Common myeloid progenitor, CD34-positive (primary cell): ENCODE data around the gene SCUBE2.

Experiments
- CTCF ChIA-PET: fragments of 350-600 bp; sonication (Branson Sonifier 250); formaldehyde crosslinking; loops from one replicate; lab custom pipeline; 2021; ENCODE audit warnings: antibody characterized with exemption; lab: Charles Lee
- POLR2A ChIA-PET: fragments of 350-600 bp; sonication (Branson Sonifier 250); formaldehyde crosslinking; loops from one replicate; lab custom pipeline; 2021; ENCODE audit warnings: antibody characterized with exemption; lab: Charles Lee
- DNase-seq, 3 donors: peaks; one replicate each; pipeline versions ENCODE4 v3.0.0 to v3.0.0-alpha.2; 2013
- H3K27ac ChIP-seq, 2 experiments: 1 replicate in 1 of 2; 2 replicates in 1 of 2; pipeline ENCODE4 v1.7.0; 2013; ENCODE audit warnings: inconsistent platforms in 2 of 2, low read length in 2 of 2, mild to moderate bottlenecking in 2 of 2, low read depth in 1 of 2, moderate library complexity in 1 of 2; ENCODE audit not compliant: severe bottlenecking in 2 of 2, insufficient read depth in 1 of 2, poor library complexity in 1 of 2
- H3K27me3 ChIP-seq, 5 experiments: replicated peaks in 2 of 5; 1 replicate in 3 of 5; 2 replicates in 2 of 5; pipeline versions ENCODE4 v1.6.1 to v1.7.0; 2013; ENCODE audit warnings: low read length in 4 of 5, mild to moderate bottlenecking in 2 of 5, moderate library complexity in 2 of 5, inconsistent platforms in 1 of 5; ENCODE audit not compliant: insufficient read depth in 5 of 5, control insufficient read depth in 4 of 5
- H3K36me3 ChIP-seq, 4 experiments: 1 replicate in 2 of 4; 2 replicates in 2 of 4; pipeline versions ENCODE4 v1.6.1 to v1.7.0; 2013; ENCODE audit warnings: low read length in 3 of 4, control low read depth in 1 of 4, mild to moderate bottlenecking in 1 of 4; ENCODE audit not compliant: control insufficient read depth in 4 of 4, insufficient read depth in 4 of 4
- H3K4me1 ChIP-seq, 4 experiments: 1 replicate in 3 of 4; 2 replicates in 1 of 4; pipeline versions ENCODE4 v1.6.1 to v1.7.1; 2013; ENCODE audit warnings: low read length in 3 of 4, mild to moderate bottlenecking in 3 of 4, control low read depth in 1 of 4, inconsistent platforms in 1 of 4, moderate library complexity in 1 of 4; ENCODE audit not compliant: control insufficient read depth in 4 of 4, insufficient read depth in 4 of 4; ENCODE audit errors: control extremely low read depth in 1 of 4
- H3K4me3 ChIP-seq, 7 experiments: 1 replicate in 4 of 7; 2 replicates in 3 of 7; pipeline versions ENCODE4 v1.5.1 to v1.7.0; 2013; ENCODE audit warnings: mild to moderate bottlenecking in 7 of 7, low read length in 6 of 7, moderate library complexity in 6 of 7, inconsistent platforms in 2 of 7, low read depth in 2 of 7, control low read depth in 1 of 7; ENCODE audit not compliant: insufficient read depth in 4 of 7, control insufficient read depth in 1 of 7; ENCODE audit errors: extremely low read depth in 1 of 7
- H3K9me3 ChIP-seq, 5 experiments: 1 replicate in 4 of 5; 2 replicates in 1 of 5; pipeline versions ENCODE4 v1.6.1 to v1.7.1; 2013; ENCODE audit warnings: low read length in 4 of 5, mild to moderate bottlenecking in 2 of 5, inconsistent platforms in 1 of 5, low read depth in 1 of 5, moderate library complexity in 1 of 5; ENCODE audit not compliant: control insufficient read depth in 4 of 5, insufficient read depth in 2 of 5; ENCODE audit errors: control extremely low read depth in 1 of 5
- WGBS: methylation state at CpG from one replicate; pipeline ENCODE4 v1.1.5; 2013; ENCODE audit not compliant: insufficient coverage; 5-methylcytosine and 5-hydroxymethylcytosine counted together

Gene SCUBE2

GRCh38 chr11:9070749-9071491 is 20.5 kb downstream of the SCUBE2 start:
- ChIA-PET CTCF (interaction anchor here (1.4 to 2.4 kb wide), 2 partner anchors 11 to 12 kb away, joined by 3 to 6 read pairs; no protein-coding TSS in a partner anchor), POLR2A (no interaction called here)
- 94% methylated on average over 9 of the region's 9 CpGs for WGBS
- Histone ChIP-seq H3K27me3 (peaks cover 0 to 2% (median 0%) of the 10 kb centered on the region in 5 experiments), H3K36me3 (no peaks in the 10 kb centered on the region), H3K9me3 (no peaks in the 10 kb centered on the region), H3K27ac (no peak overlapping the region), H3K4me1 (no peaks in the 10 kb centered on the region), H3K4me3 (no peak overlapping the region)
- no peak for DNase-seq

GRCh38 chr11:9069862-9070470 is 21.4 kb downstream of the SCUBE2 start:
- peaks cover 0 to 2% (median 0%) of the 10 kb centered on the region in 5 experiments for H3K27me3 ChIP-seq
- no peak overlapping the region for H3K27ac ChIP-seq
- 86% methylated on average over 3 of the region's 7 CpGs for WGBS
- POLR2A ChIA-PET = no interaction called here
- no peaks in the 10 kb centered on the region for H3K36me3 ChIP-seq
- H3K9me3 ChIP-seq = no peaks in the 10 kb centered on the region
- no peak for DNase-seq
- H3K4me1 ChIP-seq = no peaks in the 10 kb centered on the region
- CTCF ChIA-PET = interaction anchor here (2.4 kb wide), 1 partner anchor 10 kb away, joined by 6 read pairs; no protein-coding TSS in a partner anchor
- H3K4me3 ChIP-seq = no peak overlapping the region

GRCh38 chr11:9069256-9069655 is 22.1 kb downstream of the SCUBE2 start:
- Histone ChIP-seq H3K36me3 (no peaks in the 10 kb centered on the region), H3K27me3 (peaks cover 0 to 2% (median 0%) of the 10 kb centered on the region in 5 experiments), H3K4me1 (no peaks in the 10 kb centered on the region), H3K27ac (no peak overlapping the region), H3K4me3 (no peak overlapping the region), H3K9me3 (no peaks in the 10 kb centered on the region)
- POLR2A ChIA-PET = no interaction called here
- no peak for DNase-seq
- CTCF ChIA-PET = interaction anchor here (2.4 kb wide), 1 partner anchor 9 kb away, joined by 6 read pairs; no protein-coding TSS in a partner anchor
- over 99% methylated on average over 7 of the region's 8 CpGs for WGBS

- Histone ChIP-seq H3K27ac (no peak overlapping the region), H3K27me3 (peaks cover 0 to 2% (median 0%) of the 10 kb centered on the region in 5 experiments), H3K4me1 (peaks cover 0 to 3% (median 0%) of the 10 kb centered on the region in 4 experiments), H3K4me3 (no peak overlapping the region), H3K36me3 (no peaks in the 10 kb centered on the region), H3K9me3 (no peaks in the 10 kb centered on the region)
- ChIA-PET CTCF (interaction anchor here (0.9 kb wide), 1 partner anchor 13 kb away, joined by 3 read pairs; no protein-coding TSS in a partner anchor), POLR2A (no interaction called here)
- no peak for DNase-seq
- 90% methylated on average over 2 of the region's 5 CpGs for WGBS
Observed at GRCh38 chr11:9066433-9066925, 24.9 kb downstream of the SCUBE2 start.

- H3K4me1 ChIP-seq = peaks cover 0 to 3% (median 0%) of the 10 kb centered on the region in 4 experiments
- H3K36me3 ChIP-seq = no peaks in the 10 kb centered on the region
- H3K9me3 ChIP-seq = no peaks in the 10 kb centered on the region
- no peak overlapping the region for H3K4me3 ChIP-seq
- CTCF ChIA-PET = interaction anchor here (0.9 to 2.9 kb wide), 3 partner anchors 11 to 64 kb away, joined by 3 to 8 read pairs (median 3); no protein-coding TSS in a partner anchor
- H3K27me3 ChIP-seq = peaks cover 0 to 2% (median 0%) of the 10 kb centered on the region in 5 experiments
- no peak overlapping the region for H3K27ac ChIP-seq
- POLR2A ChIA-PET = no interaction called here
- WGBS = 93% methylated on average over 8 of the region's 15 CpGs
- no peak for DNase-seq
Observed at GRCh38 chr11:9065607-9066432, 25.6 kb downstream of the SCUBE2 start.

GRCh38 chr11:9061807-9062206 is 29.6 kb downstream of the SCUBE2 start:
- DNase-seq = no peak
- no peaks in the 10 kb centered on the region for H3K27me3 ChIP-seq
- no peaks in the 10 kb centered on the region for H3K9me3 ChIP-seq
- ChIA-PET POLR2A (no interaction called here), CTCF (interaction anchor here (0.6 to 1.6 kb wide), 4 partner anchors 8 to 76 kb away, joined by 3 to 5 read pairs (median 3); no protein-coding TSS in a partner anchor)
- no CpG with 5 or more reads among the region's 1 CpG for WGBS
- no peak overlapping the region for H3K27ac ChIP-seq
- no peak overlapping the region for H3K4me3 ChIP-seq
- H3K4me1 ChIP-seq = peaks cover 0 to 3% (median 1%) of the 10 kb centered on the region in 4 experiments
- H3K36me3 ChIP-seq = no peaks in the 10 kb centered on the region
